Subcutaneous adipose tissue (tissue), 4 donors: ENCODE measurements around the gene GGTA1. TPM values are rescaled to one million over a fixed set of nuclear protein-coding genes. Genes with fewer than 3 reads are reported as not detected.

Source experiments
- CTCF ChIP-seq: fragments of 450-650 bp; IDR thresholded peaks from one replicate; pipeline ENCODE4 v1.5.1; 2016; ENCODE audit warnings: low read depth, mild to moderate bottlenecking, control low read depth, antibody characterized with exemption, moderate library complexity
- total RNA-seq, 4 donors: library from RNA; depleted of rRNA; stranded (reverse); fragments of >200 nt; gene quantifications; one replicate each; pipeline ENCODE4 v1.1.0, GENCODE V29; 2016

Gene GGTA1
- total RNA-seq, 4 donors from 2014 or later, result 12.4 to 30.9 (median 17.5) TPM

GRCh38 chr9:121424024-121424432 lies 75.6 kb downstream of the GGTA1 start:
- no peak for TF ChIP-seq CTCF

GRCh38 chr9:121411993-121412392 lies 87.7 kb downstream of the GGTA1 start:
- no peak for TF ChIP-seq CTCF

- no peak for TF ChIP-seq CTCF
Measured at GRCh38 chr9:121405899-121406298, 93.7 kb downstream of the GGTA1 start.

Other genes with a start within 250 kb of the GGTA1 start
- over 10,000 TPM in 1 of 4 donors, 1,000 to 10,000 TPM in 3; 3,163 to 12,584 (median 6,723) TPM for gene GSN, start 231.7 kb downstream of the GGTA1 start, total RNA-seq
- gene STOM, start 129.6 kb downstream of the GGTA1 start, total RNA-seq, result 100 to 1,000 TPM; 418 to 728 (median 480) TPM
- 10 to 100 TPM in 3 of 4 donors, 1 to 10 TPM in 1; 6.3 to 57.5 (median 32.8) TPM for gene DAB2IP, start 151.8 kb upstream of the GGTA1 start, total RNA-seq